GM12873 (cell line): Measurements from ENCODE around the gene TTC23.

Experiments
- TF ChIP-seq, protein P1 (sequence below): IDR thresholded peaks from 2 replicates; pipeline ENCODE4 v1.5.1; 2012; ENCODE audit warnings: low read depth, mild to moderate bottlenecking, moderate library complexity, low read length, control low read depth; ENCODE audit not compliant: insufficient read depth; ENCODE audit errors: missing control alignments

TTC23 gene

GRCh38 chr15:99149366-99149765 is 100.0 kb downstream of the TTC23 start:
- TF ChIP-seq, protein P1, sequence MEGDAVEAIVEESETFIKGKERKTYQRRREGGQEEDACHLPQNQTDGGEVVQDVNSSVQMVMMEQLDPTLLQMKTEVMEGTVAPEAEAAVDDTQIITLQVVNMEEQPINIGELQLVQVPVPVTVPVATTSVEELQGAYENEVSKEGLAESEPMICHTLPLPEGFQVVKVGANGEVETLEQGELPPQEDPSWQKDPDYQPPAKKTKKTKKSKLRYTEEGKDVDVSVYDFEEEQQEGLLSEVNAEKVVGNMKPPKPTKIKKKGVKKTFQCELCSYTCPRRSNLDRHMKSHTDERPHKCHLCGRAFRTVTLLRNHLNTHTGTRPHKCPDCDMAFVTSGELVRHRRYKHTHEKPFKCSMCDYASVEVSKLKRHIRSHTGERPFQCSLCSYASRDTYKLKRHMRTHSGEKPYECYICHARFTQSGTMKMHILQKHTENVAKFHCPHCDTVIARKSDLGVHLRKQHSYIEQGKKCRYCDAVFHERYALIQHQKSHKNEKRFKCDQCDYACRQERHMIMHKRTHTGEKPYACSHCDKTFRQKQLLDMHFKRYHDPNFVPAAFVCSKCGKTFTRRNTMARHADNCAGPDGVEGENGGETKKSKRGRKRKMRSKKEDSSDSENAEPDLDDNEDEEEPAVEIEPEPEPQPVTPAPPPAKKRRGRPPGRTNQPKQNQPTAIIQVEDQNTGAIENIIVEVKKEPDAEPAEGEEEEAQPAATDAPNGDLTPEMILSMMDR = no peak

GRCh38 chr15:99148851-99149276 is 100.5 kb downstream of the TTC23 start:
- TF ChIP-seq, protein P1 = no peak

- TF ChIP-seq, protein P1 = no peak
Measured at GRCh38 chr15:99146661-99147060, 102.7 kb downstream of the TTC23 start.

DNA sequence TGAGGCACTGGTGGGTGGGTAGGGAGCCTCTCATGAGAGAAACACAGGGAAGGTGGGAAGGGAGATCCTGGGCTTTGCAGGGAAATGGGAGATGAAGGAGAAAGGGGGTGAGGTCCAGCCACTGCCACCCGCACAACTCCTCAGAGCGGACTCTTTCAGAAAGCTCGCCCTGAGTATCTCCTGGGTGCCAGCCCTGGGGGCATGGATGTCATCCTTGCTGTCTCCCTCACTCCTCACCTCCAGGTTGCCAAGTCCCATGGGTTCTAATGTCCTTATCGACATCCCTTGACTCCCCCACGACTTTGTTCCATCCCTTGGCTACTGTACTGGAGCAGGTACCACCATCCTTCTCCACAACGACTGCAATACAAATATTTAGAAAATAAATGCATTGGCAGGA is 103.6 kb downstream of the TTC23 start:
- TF ChIP-seq, protein P1 = no peak

GRCh38 chr15:99145005-99145404 is 104.4 kb downstream of the TTC23 start:
- TF ChIP-seq, protein P1 = no peak

GRCh38 chr15:99143655-99144610 is 105.4 kb downstream of the TTC23 start:
- TF ChIP-seq, protein P1 = no peak

GRCh38 chr15:99143242-99143641 is 106.1 kb downstream of the TTC23 start:
- TF ChIP-seq, protein P1 = no peak
